Type B pancreatic cell (in vitro differentiated cells): ENCODE results near the gene ANKRD33B. TPM values are rescaled to one million over a fixed set of nuclear protein-coding genes. Genes with fewer than 3 reads are reported as not detected.

Source experiments
- DNase-seq: peaks from one replicate; pipeline ENCODE4 v3.0.0; 2021; ENCODE audit warnings: mixed read lengths; ENCODE audit not compliant: unreplicated experiment; ENCODE audit errors: extremely low spot score
- H3K27ac Mint-ChIP-seq: 2 replicates; pipeline ENCODE4 v1.8.0; 2021; ENCODE audit warnings: mild to moderate bottlenecking, mixed read lengths
- H3K27me3 Mint-ChIP-seq: 2 replicates; pipeline ENCODE4 v1.8.0; 2021; ENCODE audit warnings: mixed read lengths
- H3K36me3 Mint-ChIP-seq: 2 replicates; pipeline ENCODE4 v1.8.0; 2021; ENCODE audit warnings: mixed read lengths
- H3K4me1 Mint-ChIP-seq: one replicate; pipeline ENCODE4 v1.8.0; 2021; ENCODE audit warnings: mixed read lengths; ENCODE audit not compliant: unreplicated experiment
- H3K4me3 Mint-ChIP-seq: 2 replicates; pipeline ENCODE4 v1.8.0; 2021; ENCODE audit warnings: mild to moderate bottlenecking, mixed read lengths
- H3K9me3 Mint-ChIP-seq: 2 replicates; pipeline ENCODE4 v1.8.0; 2021; ENCODE audit warnings: mixed read lengths
- total RNA-seq: library from RNA; stranded (reverse); gene quantifications from 2 replicates; pipeline ENCODE4 v1.2.1, GENCODE V29; 2021; ENCODE audit warnings: low replicate concordance
- TF ChIP-seq, protein P1 (sequence below): fragments of 200-600 bp; sonication (generic); conservative IDR thresholded peaks from 2 replicates; pipeline ENCODE4 v1.5.0; 2021; ENCODE audit warnings: antibody characterized with exemption, mild to moderate bottlenecking

ANKRD33B gene
- total RNA-seq, 1 donor from 2014 or later = 3.4 TPM

DNA sequence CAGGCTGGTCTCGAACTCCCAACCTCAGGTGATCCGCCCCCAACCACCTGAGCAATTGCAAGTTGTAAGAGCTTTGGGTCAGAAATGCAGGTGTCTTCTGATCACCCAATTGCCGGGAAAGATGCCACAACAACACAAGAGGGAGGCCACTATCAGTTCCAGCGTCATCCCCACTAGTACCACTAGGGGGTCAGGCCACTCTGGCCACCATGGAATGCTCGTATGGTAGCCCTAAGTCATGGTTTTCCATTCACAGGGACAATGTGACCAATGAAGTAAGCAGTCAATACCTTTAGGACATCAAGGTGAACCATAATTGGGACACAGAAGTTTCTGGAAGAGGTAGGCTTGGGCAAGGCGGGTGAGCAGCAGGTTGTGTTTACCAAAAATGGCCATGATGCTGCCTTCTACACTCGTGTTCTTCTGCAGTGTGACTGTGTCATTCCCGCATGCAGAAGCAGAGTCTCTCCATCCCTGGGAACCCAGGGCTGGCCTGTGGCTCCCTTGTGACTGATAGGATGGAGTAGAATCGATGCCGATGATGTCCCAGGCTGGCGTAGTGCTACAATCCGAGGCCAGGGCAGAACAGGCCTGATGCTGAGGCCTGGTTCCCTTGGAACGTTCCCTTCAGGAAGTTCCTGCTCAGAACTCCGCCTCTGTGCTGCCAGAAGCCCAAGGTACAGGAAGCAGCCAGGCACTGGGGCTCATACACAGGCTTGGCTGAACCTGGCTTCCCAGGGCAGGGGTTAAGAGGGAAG, 42.2 kb upstream of the ANKRD33B start:
- Mint-ChIP-seq H3K36me3 (no peaks in the 10 kb centered on the region), H3K9me3 (peaks cover 10% of the 10 kb centered on the region), H3K27me3 (no peaks in the 10 kb centered on the region), H3K4me1 (peaks cover 7% of the 10 kb centered on the region), H3K27ac (no peak overlapping the region), H3K4me3 (no peak overlapping the region)
- TF ChIP-seq, protein P1, sequence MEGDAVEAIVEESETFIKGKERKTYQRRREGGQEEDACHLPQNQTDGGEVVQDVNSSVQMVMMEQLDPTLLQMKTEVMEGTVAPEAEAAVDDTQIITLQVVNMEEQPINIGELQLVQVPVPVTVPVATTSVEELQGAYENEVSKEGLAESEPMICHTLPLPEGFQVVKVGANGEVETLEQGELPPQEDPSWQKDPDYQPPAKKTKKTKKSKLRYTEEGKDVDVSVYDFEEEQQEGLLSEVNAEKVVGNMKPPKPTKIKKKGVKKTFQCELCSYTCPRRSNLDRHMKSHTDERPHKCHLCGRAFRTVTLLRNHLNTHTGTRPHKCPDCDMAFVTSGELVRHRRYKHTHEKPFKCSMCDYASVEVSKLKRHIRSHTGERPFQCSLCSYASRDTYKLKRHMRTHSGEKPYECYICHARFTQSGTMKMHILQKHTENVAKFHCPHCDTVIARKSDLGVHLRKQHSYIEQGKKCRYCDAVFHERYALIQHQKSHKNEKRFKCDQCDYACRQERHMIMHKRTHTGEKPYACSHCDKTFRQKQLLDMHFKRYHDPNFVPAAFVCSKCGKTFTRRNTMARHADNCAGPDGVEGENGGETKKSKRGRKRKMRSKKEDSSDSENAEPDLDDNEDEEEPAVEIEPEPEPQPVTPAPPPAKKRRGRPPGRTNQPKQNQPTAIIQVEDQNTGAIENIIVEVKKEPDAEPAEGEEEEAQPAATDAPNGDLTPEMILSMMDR = peak; percentile 67
- DNase-seq = no peak

DNA sequence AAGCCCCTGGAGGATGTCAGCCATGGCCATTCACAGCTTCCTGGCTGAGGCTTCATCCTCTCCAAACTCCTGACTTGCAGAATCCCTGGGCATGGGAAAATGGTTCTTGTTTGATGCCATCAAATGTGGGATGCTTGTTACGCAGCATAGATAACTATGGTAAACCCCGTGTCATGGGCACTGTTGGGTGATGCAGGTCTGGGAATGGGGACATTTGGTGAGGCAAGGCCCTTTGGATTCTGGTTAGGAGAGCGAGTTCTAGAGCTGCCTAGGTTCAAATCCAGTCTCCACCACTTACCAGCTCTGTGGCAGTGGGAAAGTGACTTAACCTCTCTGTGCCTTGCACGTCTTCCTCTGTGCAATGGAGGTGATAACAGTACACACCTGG, 41.7 kb upstream of the ANKRD33B start:
- DNase-seq = no peak
- no peaks in the 10 kb centered on the region for H3K36me3 Mint-ChIP-seq
- TF ChIP-seq, protein P1 = no peak
- no peak overlapping the region for H3K27ac Mint-ChIP-seq
- peaks cover 10% of the 10 kb centered on the region for H3K9me3 Mint-ChIP-seq
- no peak overlapping the region for H3K4me3 Mint-ChIP-seq
- H3K27me3 Mint-ChIP-seq = no peaks in the 10 kb centered on the region
- peaks cover 7% of the 10 kb centered on the region for H3K4me1 Mint-ChIP-seq

DNA sequence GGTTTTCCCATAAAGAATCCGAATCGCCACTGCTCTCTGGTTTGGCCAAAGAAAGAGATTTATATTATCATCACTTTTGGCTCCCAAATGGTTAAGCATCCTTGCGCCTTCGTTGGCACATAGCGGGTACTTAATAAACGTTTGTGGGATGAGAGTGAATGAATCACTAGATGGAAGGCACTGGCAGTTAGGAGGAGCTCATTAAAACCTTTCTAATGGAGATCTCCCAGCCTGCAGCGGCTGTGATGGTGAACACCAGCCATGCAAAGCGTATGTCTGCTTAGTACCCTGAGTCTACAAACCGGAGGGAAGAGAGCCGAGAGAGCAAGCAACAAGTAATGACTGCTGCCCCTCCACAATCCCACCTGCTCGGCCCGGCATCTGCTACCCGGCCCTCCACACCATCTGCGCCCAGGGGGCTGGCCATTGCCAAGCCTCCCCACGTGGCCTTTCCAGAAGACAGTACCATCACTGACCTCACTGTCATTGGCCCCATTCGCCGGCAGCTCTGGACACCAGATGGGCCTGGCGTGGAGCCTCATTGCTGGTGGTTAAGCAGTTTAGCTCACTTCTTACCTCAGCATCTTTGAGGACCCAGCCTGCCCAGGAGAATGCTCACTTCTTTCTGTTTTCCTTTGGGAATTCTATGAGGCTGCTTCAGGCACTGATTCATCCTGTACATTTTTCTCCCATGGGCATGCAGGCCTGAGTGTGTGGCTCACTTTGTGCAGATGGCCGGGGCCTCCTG, 39.3 kb upstream of the ANKRD33B start:
- H3K36me3 Mint-ChIP-seq = no peaks in the 10 kb centered on the region
- DNase-seq = no peak
- no peak overlapping the region for H3K4me3 Mint-ChIP-seq
- no peaks in the 10 kb centered on the region for H3K27me3 Mint-ChIP-seq
- H3K9me3 Mint-ChIP-seq = peaks cover 7% of the 10 kb centered on the region
- TF ChIP-seq, protein P1 = no peak
- no peak overlapping the region for H3K27ac Mint-ChIP-seq
- peaks cover 9% of the 10 kb centered on the region for H3K4me1 Mint-ChIP-seq

DNA sequence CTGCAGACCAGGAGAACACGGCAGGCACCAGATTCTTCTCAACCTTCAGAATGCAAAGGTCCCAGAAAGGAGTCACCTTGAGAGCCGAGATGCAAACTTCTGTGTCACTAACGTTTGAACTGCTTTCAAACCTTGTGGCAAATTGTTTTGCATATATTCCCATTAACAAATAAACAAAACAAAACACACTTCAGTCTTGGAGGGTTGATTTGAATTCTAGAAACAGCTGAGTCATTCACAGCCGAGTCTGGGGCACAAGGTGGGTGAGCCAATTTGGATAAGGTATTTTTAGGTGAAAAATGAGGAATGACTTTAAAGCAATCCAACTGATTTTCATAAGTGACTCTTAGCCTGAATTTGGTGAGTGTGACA, 38.8 kb upstream of the ANKRD33B start:
- peaks cover 9% of the 10 kb centered on the region for H3K4me1 Mint-ChIP-seq
- no peak overlapping the region for H3K27ac Mint-ChIP-seq
- H3K4me3 Mint-ChIP-seq = no peak overlapping the region
- DNase-seq = no peak
- no peaks in the 10 kb centered on the region for H3K36me3 Mint-ChIP-seq
- no peaks in the 10 kb centered on the region for H3K27me3 Mint-ChIP-seq
- peaks cover 7% of the 10 kb centered on the region for H3K9me3 Mint-ChIP-seq
- TF ChIP-seq, protein P1 = no peak

DNA sequence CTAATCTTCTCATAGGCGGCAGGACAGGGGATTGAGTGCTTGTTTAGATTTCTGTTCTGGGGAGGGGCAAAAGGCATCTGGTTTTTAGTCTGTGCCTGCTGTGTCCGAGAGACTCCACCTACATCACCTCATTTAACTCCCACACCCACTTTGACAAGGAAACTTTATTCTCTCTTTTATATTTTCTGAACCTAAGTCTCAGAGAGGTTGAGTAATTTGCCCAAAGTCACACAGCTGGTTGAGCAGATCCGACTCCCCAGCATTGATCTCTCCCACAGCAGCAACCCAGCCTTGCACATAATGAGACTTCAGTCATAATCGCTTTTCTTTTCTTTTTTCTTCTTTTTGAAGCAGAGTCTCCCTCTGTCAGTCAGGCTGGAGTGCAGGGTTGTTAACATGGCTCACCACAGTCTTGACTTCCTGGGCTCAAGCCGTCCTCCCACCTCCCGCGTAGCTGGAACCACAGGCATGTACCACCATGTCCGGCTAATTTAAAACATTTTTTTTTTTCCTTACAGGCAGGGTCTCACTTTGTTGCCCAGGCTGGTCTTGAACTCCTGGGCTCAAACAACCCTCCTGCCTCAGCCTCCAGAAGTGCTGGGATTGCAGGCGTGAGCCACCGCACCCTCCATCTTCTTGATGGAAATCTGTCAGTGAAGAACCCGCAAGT, 36.5 kb upstream of the ANKRD33B start:
- TF ChIP-seq, protein P1 = no peak
- no peak overlapping the region for H3K4me3 Mint-ChIP-seq
- H3K9me3 Mint-ChIP-seq = peaks cover 12% of the 10 kb centered on the region
- no peaks in the 10 kb centered on the region for H3K36me3 Mint-ChIP-seq
- H3K4me1 Mint-ChIP-seq = peaks cover 9% of the 10 kb centered on the region
- H3K27ac Mint-ChIP-seq = no peak overlapping the region
- H3K27me3 Mint-ChIP-seq = no peaks in the 10 kb centered on the region
- DNase-seq = no peak
